Stimulated activated CD8-positive, alpha-beta memory T cell treated with anti-CD3 and anti-CD28 coated beads, Interleukin-2, amount 100 ng/mL, for 48 hours (primary cell): Measurements from ENCODE around the gene AGFG1.
"Not testable (repeated sequence)": the region's sequence is repeated elsewhere in the genome, so short reads cannot be mapped to it uniquely, and the experiment has no call there.

Experiments used
- DNase-seq, 2 donors: peaks; one replicate each; pipeline ENCODE4 v3.0.0-alpha.2; 2020; ENCODE audit warnings: low read depth in 2 of 2

AGFG1 gene

DNA sequence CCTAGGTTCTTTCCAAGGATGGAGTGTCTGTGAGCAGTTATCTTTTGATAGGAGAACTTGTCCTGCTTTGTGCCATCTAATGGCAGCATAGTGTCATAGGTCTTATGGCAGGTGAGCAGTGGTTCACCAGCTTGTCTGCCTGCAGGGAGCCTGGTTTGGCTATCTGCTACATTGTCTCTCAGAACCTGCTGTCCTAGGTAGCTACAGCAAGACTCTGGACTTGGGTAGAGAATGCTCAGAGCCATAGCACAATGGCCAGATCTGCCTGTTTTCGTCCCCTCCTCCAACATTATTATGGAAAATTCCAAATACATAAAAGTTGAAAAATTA is 28.3 kb downstream of the AGFG1 start:
- no peak for DNase-seq

DNA sequence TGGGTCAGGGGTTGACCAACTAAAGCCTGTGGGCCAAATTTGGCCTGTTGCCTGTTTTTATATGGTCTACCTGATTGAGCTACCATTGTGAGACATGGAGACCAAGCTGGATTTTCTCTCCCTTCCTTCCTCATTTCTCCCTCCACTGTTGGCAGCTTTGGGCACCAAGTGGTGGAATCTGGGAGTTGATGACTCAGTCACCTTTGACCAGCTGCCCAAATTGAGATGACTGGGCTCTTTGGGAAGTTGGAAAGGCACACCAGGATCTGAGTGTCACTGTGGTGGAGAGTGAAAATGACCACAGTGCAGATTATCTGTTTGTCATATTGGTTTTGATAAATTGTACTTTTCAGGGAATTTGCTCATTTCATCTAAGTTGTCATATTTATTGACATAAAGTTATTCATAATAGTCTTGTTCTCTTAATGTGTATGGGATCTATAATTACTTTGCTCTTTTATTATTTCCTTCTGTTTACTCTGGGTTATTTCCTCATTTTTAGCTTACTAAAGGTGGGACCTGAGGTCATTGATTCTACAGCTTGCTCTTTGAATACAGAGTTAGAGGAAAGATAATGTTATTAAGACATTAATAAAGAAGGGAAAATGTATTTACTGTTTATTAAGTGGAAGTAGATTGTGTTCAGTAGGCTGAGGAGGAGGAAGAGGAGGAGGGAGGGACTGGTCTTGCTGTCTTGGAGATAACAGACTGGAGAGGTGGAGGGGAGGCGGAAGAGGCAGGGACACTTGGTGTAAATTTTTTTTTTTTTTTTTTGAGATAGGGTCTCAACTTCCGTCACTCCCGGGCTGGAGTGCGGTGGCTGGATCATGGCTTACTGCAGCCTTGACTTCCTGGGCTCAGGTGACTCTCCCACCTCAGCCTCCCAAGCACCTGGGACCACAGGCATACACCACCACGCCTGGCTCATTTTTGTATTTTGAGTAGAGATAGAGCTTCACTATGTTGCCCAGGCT is 31.8 kb downstream of the AGFG1 start:
- DNase-seq = no peak

DNA sequence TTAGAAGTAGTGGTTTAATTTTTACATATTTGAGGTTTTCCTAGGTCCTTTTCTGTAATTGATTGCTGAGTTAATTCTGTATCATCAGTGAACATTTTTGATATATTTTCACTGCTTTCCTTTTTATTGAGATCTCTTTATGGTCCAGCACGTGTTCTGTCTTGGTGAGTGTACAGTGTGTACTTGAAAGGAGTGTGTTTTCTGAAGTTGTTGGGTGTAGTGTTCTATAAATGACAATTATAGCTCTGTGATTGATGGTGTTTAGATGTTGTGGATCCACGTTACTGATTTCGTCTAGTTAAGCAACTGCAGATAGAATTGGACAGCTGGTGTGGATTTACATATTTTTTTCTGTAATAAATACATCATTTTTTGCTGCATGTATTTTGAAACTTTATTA is 32.7 kb downstream of the AGFG1 start:
- DNase-seq = no peak

DNA sequence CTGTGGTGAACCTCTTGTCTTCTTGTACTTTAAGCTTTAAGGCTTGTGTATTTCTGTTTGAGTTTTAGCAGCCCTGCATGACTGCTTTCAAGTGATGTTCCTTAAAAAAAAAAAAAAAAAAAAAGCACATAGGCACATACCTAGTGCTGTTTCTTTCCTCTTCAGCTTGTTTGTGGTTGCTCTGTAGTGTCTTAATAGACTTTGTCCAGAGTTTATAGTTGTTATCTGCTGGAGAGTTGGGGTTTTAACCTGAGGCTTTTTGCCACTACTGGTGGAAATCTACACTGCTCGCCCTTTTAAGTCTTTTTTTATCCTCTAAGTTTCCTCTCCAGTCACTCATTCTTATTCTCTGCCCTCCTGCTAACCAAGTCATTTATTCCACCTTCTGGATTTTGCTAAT is 34.5 kb downstream of the AGFG1 start:
- DNase-seq = no peak

DNA sequence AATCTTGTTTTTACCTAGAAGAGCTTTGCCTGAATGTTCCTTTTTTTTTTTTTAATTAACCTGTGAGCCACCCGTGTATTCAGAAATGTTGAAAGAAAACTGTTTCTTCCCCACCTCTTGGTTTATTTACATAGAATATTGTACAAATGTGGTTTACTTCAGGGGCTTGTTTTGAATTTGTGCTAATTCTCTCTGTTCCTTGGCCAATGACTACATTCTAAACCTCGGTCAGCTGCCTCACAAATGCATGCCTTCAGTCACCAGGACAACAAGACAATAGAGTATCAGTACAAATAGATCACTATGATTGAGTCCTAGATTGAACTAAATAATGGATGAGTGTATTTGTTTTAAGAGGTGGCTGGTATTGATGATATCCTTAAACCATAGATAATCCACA is 36.0 kb downstream of the AGFG1 start:
- no peak for DNase-seq

- no peak for DNase-seq
These were observed 37.1 kb downstream of the AGFG1 start for GRCh38 chr2:227509076-227509475.

DNA sequence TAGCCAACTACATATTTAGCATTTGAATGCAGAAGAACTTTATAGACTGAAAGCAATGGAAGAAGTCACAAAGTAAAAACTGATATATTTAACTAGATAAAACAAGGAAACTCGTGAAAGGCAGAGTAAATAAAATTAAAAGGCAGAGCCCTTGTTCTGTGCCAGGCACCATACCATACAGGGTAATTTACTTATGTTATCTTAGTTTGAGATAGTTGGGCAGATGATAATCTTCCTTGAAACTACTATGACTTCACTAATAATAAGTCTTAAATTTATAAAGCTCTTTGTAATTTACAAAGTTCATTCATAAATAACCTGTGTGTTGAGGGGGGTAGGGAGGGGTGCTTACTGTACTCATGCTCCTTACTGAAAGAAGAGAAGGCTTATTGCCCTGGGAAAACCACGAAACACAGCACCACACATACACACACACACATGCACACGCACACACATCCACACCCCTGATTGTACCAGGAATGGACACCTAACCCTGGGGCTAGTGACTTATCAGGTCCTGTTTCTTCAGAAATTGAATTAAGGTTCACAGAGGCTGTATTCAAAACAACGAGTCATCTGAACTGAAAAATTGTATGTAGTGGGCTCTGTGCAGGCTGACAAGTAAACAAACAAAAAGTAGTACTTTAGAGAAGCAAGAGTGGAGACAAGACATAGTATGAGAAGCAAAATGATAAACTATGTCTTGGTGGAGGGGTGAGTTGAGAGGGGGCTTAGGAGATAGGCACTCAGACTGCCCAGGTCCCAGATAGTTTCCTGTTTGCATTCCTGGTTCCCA is 38.1 kb downstream of the AGFG1 start:
- DNase-seq = no peak

GRCh38 chr2:227510620-227510958 is 38.6 kb downstream of the AGFG1 start:
- no peak for DNase-seq

DNA sequence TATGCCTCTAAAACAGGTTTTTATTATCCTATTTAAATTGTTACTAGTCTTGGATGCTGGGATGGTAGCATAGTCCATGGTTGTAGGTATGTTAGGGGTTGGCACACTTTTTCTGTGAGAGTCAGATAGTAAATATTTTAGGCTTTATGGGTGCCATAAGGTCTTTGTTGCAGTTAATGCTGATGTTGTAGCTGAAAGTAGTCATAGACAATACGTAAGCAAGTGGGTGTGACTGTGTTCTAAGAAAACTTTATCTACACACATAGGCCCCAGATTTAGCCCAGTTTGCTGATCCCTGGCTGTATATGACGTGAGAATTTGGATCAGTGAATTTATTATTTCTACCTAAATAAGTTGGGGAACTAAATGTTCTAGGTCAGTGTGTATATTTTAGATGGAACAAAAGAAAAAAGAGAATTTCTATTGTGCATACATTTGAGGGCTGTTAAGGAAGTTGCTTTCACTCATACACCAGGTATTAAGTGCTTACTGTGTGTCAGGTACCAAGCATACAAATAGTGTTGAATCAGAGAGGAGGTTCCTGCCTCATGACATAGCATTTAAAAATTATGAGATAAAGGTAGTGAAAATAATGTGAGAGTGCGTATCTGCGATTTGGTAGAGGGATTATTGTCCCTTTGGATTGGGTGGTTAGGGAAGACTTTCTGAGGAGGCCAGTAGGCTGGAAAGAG is 39.4 kb downstream of the AGFG1 start:
- DNase-seq = no peak

GRCh38 chr2:227511955-227512354 is 40.0 kb downstream of the AGFG1 start:
- DNase-seq = no peak

- DNase-seq = no peak
These were observed 41.2 kb downstream of the AGFG1 start for GRCh38 chr2:227513113-227513512.

DNA sequence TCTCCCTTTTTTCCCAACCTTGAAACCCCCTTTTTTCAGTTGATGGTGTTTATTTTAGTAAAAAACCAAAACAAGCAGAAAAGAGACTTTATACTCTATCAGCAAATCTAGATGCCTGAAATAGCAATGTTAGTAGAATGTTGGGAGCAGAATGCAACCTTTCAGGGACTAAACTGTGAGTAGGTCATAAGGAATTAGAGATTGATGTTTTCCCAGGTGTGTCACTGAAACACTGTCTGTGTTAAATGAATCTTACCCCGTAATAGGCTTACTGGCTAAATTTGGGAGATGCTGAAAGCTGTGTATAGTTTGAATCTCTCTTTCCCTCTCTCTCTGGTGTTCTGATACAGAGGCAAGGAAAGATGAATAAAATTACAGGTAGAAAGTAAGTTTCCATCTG is 43.8 kb downstream of the AGFG1 start:
- DNase-seq = no peak

GRCh38 chr2:227517724-227518123 is 45.8 kb downstream of the AGFG1 start:
- DNase-seq = no peak

DNA sequence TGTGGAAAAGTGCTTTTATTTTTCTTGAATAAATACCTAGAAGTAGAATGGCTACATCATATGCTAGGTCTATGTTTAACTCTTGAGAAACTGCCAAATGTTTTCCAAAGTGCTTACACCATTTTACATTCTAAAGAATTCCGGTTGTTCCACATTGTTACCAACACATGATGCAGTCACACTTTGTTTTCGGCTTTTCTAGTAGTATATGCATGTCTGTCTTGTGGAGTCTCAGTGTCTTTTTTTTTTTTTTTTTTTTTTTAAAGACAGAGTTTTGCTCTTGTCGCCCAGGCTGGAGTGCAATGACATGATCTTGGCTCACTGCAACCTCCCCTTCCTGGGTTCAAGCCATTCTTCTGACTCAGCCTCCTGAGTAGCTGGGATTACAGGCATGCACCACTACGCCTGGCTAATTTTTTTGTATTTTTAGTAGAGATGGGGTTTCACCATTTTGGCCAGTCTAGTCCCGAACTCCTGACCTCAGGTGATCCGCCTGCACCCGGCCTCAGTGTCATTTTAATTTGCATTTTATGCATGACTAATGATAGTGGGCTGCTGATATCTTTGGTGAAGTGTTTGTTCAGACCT is 46.4 kb downstream of the AGFG1 start:
- not testable (repeated sequence) for DNase-seq

DNA sequence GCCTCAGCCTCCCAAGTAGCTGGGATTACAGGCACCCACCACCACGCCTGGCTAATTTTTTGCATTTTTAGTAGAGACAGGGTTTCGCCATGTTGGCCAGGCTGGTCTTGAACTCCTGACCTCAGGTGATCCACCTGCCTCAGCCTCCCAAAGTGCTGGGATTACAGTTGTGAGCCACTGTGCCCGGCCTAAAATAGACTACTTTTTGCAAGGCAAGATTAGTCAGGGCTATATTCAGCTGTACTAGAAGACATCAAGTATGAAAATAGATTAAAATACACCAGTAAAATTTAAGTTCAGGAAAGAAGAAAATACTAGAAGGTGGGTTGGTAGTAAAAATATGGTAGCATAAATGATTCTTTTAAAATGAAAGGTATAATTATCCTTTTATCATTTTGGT is 49.2 kb downstream of the AGFG1 start:
- DNase-seq = not testable (repeated sequence)

DNA sequence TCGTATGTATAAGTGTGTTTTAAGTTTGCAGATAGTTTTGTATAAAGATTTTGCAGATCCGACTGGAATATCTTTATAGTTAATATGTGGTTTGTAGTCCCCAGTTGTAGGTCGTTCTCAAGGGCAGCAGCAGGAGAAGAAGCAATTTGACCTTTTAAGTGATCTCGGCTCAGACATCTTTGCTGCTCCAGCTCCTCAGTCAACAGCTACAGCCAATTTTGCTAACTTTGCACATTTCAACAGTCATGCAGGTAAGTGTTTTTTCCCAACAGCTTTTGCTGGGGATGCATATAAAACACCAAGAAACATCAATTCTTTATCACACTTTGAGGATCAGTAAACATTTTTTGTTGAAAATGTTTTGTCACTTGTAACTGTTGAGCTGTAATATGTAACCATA is 52.7 kb downstream of the AGFG1 start:
- no peak for DNase-seq

DNA sequence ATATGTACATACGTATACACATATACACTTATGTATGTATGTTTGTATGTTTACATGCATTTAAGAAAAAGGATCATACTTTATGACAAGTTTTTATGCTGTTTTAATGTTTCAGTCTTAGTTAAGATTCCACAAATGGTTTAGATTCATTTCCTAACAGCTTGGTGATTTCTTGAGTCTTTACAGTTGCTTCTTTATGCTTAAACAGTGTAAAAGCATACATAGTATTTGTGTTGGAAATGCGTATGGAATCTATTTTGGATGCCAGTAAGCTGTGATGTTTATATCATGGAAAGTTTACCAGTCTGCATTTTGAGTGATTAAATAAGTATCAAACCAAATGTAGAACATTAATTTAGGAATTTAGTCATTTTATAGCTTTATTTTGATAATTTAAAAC is 55.4 kb downstream of the AGFG1 start:
- no peak for DNase-seq

- DNase-seq = no peak
These were observed 56.8 kb downstream of the AGFG1 start for GRCh38 chr2:227528803-227529202.

DNA sequence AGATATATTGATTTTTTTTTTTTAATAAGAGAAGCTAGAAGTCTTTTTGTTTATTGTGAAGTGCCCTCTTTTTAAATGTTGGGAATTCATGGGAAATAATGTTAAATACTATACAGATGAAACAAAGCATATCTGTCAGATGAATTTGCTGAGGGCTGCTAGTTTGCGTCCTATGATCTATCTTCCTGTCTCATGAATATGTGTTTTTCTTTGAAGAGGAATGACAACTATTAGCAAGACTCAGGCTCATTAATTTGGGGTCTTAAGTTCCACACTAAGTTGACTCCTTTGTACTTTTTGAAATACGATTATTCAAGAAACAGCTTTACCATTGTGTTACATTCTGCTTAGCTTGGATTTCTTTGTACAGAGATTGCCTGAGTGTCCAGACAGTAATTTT is 57.9 kb downstream of the AGFG1 start:
- no peak for DNase-seq

GRCh38 chr2:227534714-227535113 is 62.8 kb downstream of the AGFG1 start:
- no peak for DNase-seq

DNA sequence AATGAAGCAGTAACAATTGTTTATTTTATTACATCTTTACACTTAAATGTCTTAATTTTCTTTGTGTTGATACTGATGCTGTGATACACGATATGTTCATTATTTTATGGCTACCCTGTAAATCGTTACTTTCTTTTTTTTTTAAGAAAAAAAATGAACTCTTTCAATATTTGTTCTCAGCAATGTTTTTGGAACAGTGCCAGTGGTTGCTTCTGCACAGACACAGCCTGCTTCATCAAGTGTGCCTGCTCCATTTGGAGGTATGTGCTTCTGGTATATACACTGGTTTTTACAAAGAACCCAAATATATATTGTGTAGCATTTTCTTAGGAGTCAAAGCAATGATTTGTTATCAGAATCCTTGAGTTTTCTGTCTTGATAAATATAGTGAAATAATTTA is 64.5 kb downstream of the AGFG1 start:
- DNase-seq = no peak

- DNase-seq = no peak
These were observed 67.6 kb downstream of the AGFG1 start for GRCh38 chr2:227539465-227539956.
